OCI-LY7 (cell line): ENCODE measurements around the gene STXBP6. TPM values are rescaled to one million over a fixed set of nuclear protein-coding genes. Genes with fewer than 3 reads are reported as not detected.

Source experiments
- BruUV-seq: library from RNA; stranded (reverse); fragments of 400-500 nt; replicated peaks from 2 replicates; lab custom pipeline; 2021; lab: Mats Ljungman, UMichigan
- CTCF ChIA-PET: fragments of 300-600 bp; sonication (Branson Sonifier 250); formaldehyde crosslinking; loops from one replicate; lab custom pipeline; 2022; ENCODE audit warnings: antibody characterized with exemption; ENCODE audit not compliant: unreplicated experiment; lab: Charles Lee
- POLR2A ChIA-PET: fragments of 300-600 bp; sonication (Branson Sonifier 250); formaldehyde crosslinking; loops from one replicate; lab custom pipeline; 2022; ENCODE audit warnings: antibody characterized with exemption; lab: Charles Lee
- DNase-seq: peaks from one replicate; pipeline ENCODE4 v3.0.0-alpha.2; 2015; ENCODE audit warnings: low spot score
- H2AFZ ChIP-seq: fragments of 200-600 bp; sonication (generic), shearing (Covaris generic); 2 replicates; pipeline ENCODE4 v1.6.1; 2014; ENCODE audit warnings: mild to moderate bottlenecking, antibody characterized with exemption, low read length, moderate library complexity
- H3K27ac ChIP-seq: fragments of 200-600 bp; sonication (generic); 2 replicates; pipeline ENCODE4 v1.5.1; 2014; ENCODE audit warnings: mixed run types, low read depth, mild to moderate bottlenecking, moderate library complexity, low read length, inconsistent platforms; ENCODE audit not compliant: poor library complexity, severe bottlenecking
- H3K36me3 ChIP-seq: fragments of 200-600 bp; sonication (generic); 2 replicates; pipeline ENCODE4 v1.6.1; 2014; ENCODE audit warnings: mild to moderate bottlenecking, antibody characterized with exemption, low read length, moderate library complexity, mixed read lengths; ENCODE audit not compliant: insufficient read depth
- H3K4me1 ChIP-seq: fragments of 200-600 bp; sonication (generic); 2 replicates; pipeline ENCODE4 v1.5.1; 2014; ENCODE audit warnings: mild to moderate bottlenecking, low read length; ENCODE audit not compliant: insufficient read depth, poor library complexity, severe bottlenecking
- H3K4me2 ChIP-seq: fragments of 200-600 bp; sonication (generic); 2 replicates; pipeline ENCODE4 v1.6.1; 2014; ENCODE audit warnings: mild to moderate bottlenecking, low read length
- H3K4me3 ChIP-seq: fragments of 200-600 bp; sonication (generic); 2 replicates; pipeline ENCODE4 v1.5.1; 2014; ENCODE audit warnings: mild to moderate bottlenecking, low read depth, low read length; ENCODE audit not compliant: poor library complexity, severe bottlenecking
- H3K79me2 ChIP-seq: fragments of 200-600 bp; sonication (generic); 2 replicates; pipeline ENCODE4 v1.6.1; 2016; ENCODE audit warnings: low read depth, mild to moderate bottlenecking, low read length, moderate library complexity, mixed read lengths; ENCODE audit not compliant: insufficient read depth
- H3K9me2 ChIP-seq: fragments of 200-600 bp; sonication (generic); 2 replicates; pipeline ENCODE4 v1.6.1; 2016; ENCODE audit warnings: mild to moderate bottlenecking, low read length, mixed read lengths; ENCODE audit not compliant: insufficient read depth
- H3K9me3 ChIP-seq: fragments of 200-600 bp; sonication (generic); 2 replicates; pipeline ENCODE4 v1.6.1; 2014; ENCODE audit warnings: mild to moderate bottlenecking, mixed run types, low read length, mixed read lengths
- H4K20me1 ChIP-seq: fragments of 200-600 bp; sonication (generic); 2 replicates; pipeline ENCODE4 v1.6.1; 2014; ENCODE audit warnings: mild to moderate bottlenecking, antibody characterized with exemption, low read length, moderate library complexity, mixed read lengths; ENCODE audit not compliant: insufficient read depth
- EZH2phosphoT487 ChIP-seq: fragments of 200-600 bp; sonication (generic); IDR thresholded peaks from 2 replicates; pipeline ENCODE4 v1.6.1; 2018; ENCODE audit warnings: low read depth, borderline replicate concordance, mild to moderate bottlenecking, mixed run types, antibody characterized with exemption, low read length, moderate library complexity, mixed read lengths
- intact Hi-C: fragments of 100-400 bp; cut with micrococcal nuclease; formaldehyde crosslinking; loops from one replicate; pipeline ENCODE4 v1.10.0; 2022; ENCODE audit not compliant: unreplicated experiment
- total RNA-seq, 2 experiments: library from RNA; depleted of rRNA in 1 of 2; stranded (reverse); fragments of >200 nt in 1 of 2; shearing (Covaris generic) in 1 of 2; gene quantifications; 2 replicates each; pipeline ENCODE4 v1.2.3, GENCODE V29; 2014 to 2022
- TF ChIP-seq, protein P1 (sequence below): fragments of 200-600 bp; sonication (generic); conservative IDR thresholded peaks from 2 replicates; pipeline ENCODE4 v1.5.1; 2014; ENCODE audit warnings: mild to moderate bottlenecking, antibody characterized with exemption, low read length, moderate library complexity, mixed read lengths

Gene STXBP6
- total RNA-seq, 2 experiments from 2014 or later = 0.48 TPM; not detected in 1

- ChIA-PET CTCF (no interaction called here), POLR2A (interaction anchor here (0.7 kb wide), 1 partner anchor 46 kb away, joined by 4 read pairs; no protein-coding TSS in a partner anchor)
- no peaks in the 10 kb centered on the region for H3K4me1 ChIP-seq
- H4K20me1 ChIP-seq = no peaks in the 10 kb centered on the region
- H3K79me2 ChIP-seq = no peaks in the 10 kb centered on the region
- BruUV-seq = no TSS peak
- H3K9me3 ChIP-seq = no peaks in the 10 kb centered on the region
- no peaks in the 10 kb centered on the region for H3K9me2 ChIP-seq
- no peak overlapping the region for H3K4me2 ChIP-seq
- no peak overlapping the region for H2AFZ ChIP-seq
- H3K36me3 ChIP-seq = no peaks in the 10 kb centered on the region
- TF ChIP-seq EZH2phosphoT487 = no peak
- TF ChIP-seq, protein P1, sequence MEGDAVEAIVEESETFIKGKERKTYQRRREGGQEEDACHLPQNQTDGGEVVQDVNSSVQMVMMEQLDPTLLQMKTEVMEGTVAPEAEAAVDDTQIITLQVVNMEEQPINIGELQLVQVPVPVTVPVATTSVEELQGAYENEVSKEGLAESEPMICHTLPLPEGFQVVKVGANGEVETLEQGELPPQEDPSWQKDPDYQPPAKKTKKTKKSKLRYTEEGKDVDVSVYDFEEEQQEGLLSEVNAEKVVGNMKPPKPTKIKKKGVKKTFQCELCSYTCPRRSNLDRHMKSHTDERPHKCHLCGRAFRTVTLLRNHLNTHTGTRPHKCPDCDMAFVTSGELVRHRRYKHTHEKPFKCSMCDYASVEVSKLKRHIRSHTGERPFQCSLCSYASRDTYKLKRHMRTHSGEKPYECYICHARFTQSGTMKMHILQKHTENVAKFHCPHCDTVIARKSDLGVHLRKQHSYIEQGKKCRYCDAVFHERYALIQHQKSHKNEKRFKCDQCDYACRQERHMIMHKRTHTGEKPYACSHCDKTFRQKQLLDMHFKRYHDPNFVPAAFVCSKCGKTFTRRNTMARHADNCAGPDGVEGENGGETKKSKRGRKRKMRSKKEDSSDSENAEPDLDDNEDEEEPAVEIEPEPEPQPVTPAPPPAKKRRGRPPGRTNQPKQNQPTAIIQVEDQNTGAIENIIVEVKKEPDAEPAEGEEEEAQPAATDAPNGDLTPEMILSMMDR = no peak
- H3K27ac ChIP-seq = no peak overlapping the region
- intact Hi-C loops = no loop called here
- DNase-seq = no peak
- no peak overlapping the region for H3K4me3 ChIP-seq
Observed at GRCh38 chr14:25067600-25067999, 17.7 kb upstream of the STXBP6 start.

- CTCF ChIA-PET = no interaction called here
- POLR2A ChIA-PET = no interaction called here
Observed at GRCh38 chr14:25062022-25062321, 12.0 kb upstream of the STXBP6 start.

GRCh38 chr14:25056688-25057078, 6.7 kb upstream of the STXBP6 start:
- Histone ChIP-seq H3K9me2 (no peaks in the 10 kb centered on the region), H3K4me3 (no peak overlapping the region), H4K20me1 (no peaks in the 10 kb centered on the region), H2AFZ (no peak overlapping the region), H3K36me3 (no peaks in the 10 kb centered on the region), H3K4me1 (no peaks in the 10 kb centered on the region), H3K9me3 (no peaks in the 10 kb centered on the region), H3K79me2 (no peaks in the 10 kb centered on the region), H3K27ac (no peak overlapping the region), H3K4me2 (no peak overlapping the region)
- ChIA-PET POLR2A (interaction anchor here (0.5 kb wide), 1 partner anchor 436 kb away, joined by 3 read pairs; no protein-coding TSS in a partner anchor), CTCF (no interaction called here)
- no peak for TF ChIP-seq EZH2phosphoT487
- TF ChIP-seq, protein P1 = no peak
- BruUV-seq = no TSS peak
- DNase-seq = no peak
- intact Hi-C loops = no loop called here

More at GRCh38 chr14:25062022-25062321, 12.0 kb upstream of the STXBP6 start:
- H3K79me2 ChIP-seq = no peaks in the 10 kb centered on the region
- intact Hi-C loops = no loop called here
- no peak for DNase-seq
- H3K9me2 ChIP-seq = no peaks in the 10 kb centered on the region
- no peak overlapping the region for H3K4me3 ChIP-seq
- H4K20me1 ChIP-seq = no peaks in the 10 kb centered on the region
- no TSS peak for BruUV-seq
- no peaks in the 10 kb centered on the region for H3K36me3 ChIP-seq
- no peaks in the 10 kb centered on the region for H3K4me1 ChIP-seq
- no peak overlapping the region for H3K27ac ChIP-seq
- no peak for TF ChIP-seq EZH2phosphoT487
- TF ChIP-seq, protein P1 = no peak
- no peaks in the 10 kb centered on the region for H3K9me3 ChIP-seq
- no peak overlapping the region for H2AFZ ChIP-seq
- no peak overlapping the region for H3K4me2 ChIP-seq
